Measurements from ENCODE around the gene DPF3. TPM values are rescaled to one million over a fixed set of nuclear protein-coding genes. Genes with fewer than 3 reads are reported as not detected.
A peak's percentile ranks its signal among the peaks of the same experiment; 100 is the strongest.

Gene DPF3
- total and polyA plus RNA-seq, 9 of the 15 experiments (the other 6 are each of a cell fraction or from before 2014, with no cell fraction given): 0.21 to 4.9 (median 1.2) TPM

GRCh38 chr14:72742118-72742837 lies 151.6 kb downstream of the DPF3 start (continued):
- no peak for TF ChIP-seq PBX2 (CRISPR knock-in tag; IDR thresholded peaks at IDR 0.05; ENCODE audit: low read depth)
- peak; percentile 74 for TF ChIP-seq PBX2 (tag; conservative IDR thresholded peaks at IDR 0.05; ENCODE audit: low read depth)
- no peak for TF ChIP-seq PTTG1 (tag; IDR thresholded peaks at IDR 0.05; ENCODE audit: low read depth)
- no peak for TF ChIP-seq ZNF280B (CRISPR knock-in tag; IDR thresholded peaks at IDR 0.05)
- no peak for TF ChIP-seq SREBF1 (IDR thresholded peaks at IDR 0.05; ENCODE audit: borderline replicate concordance, low read depth, low read length)
- TF ChIP-seq MXD1 (CRISPR knock-in tag; IDR thresholded peaks at IDR 0.05; ENCODE audit: borderline replicate concordance, poor library complexity, severe bottlenecking): no peak
- no peak for TF ChIP-seq DDX20 (tag; IDR thresholded peaks at IDR 0.05; ENCODE audit: low read depth)
- TF ChIP-seq ZBTB9 (CRISPR knock-in tag; IDR thresholded peaks at IDR 0.05): no peak
- no peak for TF ChIP-seq HDAC6 (IDR thresholded peaks at IDR 0.05; ENCODE audit: low read depth, low read length)
- no peak for TF ChIP-seq SMAD1 (IDR thresholded peaks at IDR 0.05; ENCODE audit: low read depth, low read length, partially characterized antibody)
- no peak; a peak in 1 of 4 replicates for TF ChIP-seq NONO (IDR thresholded peaks at IDR 0.05; ENCODE audit: low read depth in 2 of 2, low read length in 1 of 2)
- no peak for TF ChIP-seq KAT2B (IDR thresholded peaks at IDR 0.05; ENCODE audit: low read depth, low read length)
- peak; percentile 68 for TF ChIP-seq C11orf30 (IDR thresholded peaks at IDR 0.05; ENCODE audit: low read depth)
- TF ChIP-seq TGIF2 (CRISPR knock-in tag; IDR thresholded peaks at IDR 0.05): no peak
- TF ChIP-seq NRF1 (conservative IDR thresholded peaks at IDR 0.05 in 1 of 2, IDR thresholded peaks at IDR 0.05 in 1 of 2): no peak
- TF ChIP-seq NFXL1 (CRISPR knock-in tag; IDR thresholded peaks at IDR 0.05): no peak
- no peak for TF ChIP-seq FOXA1 (IDR thresholded peaks at IDR 0.05; ENCODE audit: borderline replicate concordance)
- no peak for TF ChIP-seq ZNF184 (CRISPR knock-in tag; IDR thresholded peaks at IDR 0.05)
- TF ChIP-seq ZNF274 (IDR thresholded peaks at IDR 0.05; ENCODE audit: borderline replicate concordance, low read depth, low read length): no peak
- peak; percentile 56 to 71 for TF ChIP-seq MAZ (CRISPR knock-in tag; conservative IDR thresholded peaks at IDR 0.05 in 1 of 2, IDR thresholded peaks at IDR 0.05 in 1 of 2)

Data from K562 (cell line).